BLaER1 treated with 17β-estradiol and CSF1 and Interleukin-3, amounts not matched to agents 10 nM and 100 nM (cell line): ENCODE measurements around the gene DAZL.

Source experiments
- H3K27ac ChIP-seq, 11 experiments: shearing (Covaris generic); formaldehyde crosslinking; 2 replicates each; pipeline ENCODE4 v1.8.1; 2022
- H3K27me3 ChIP-seq, 11 experiments: shearing (Covaris generic); formaldehyde crosslinking; 2 replicates each; pipeline ENCODE4 v1.8.1; 2022
- H3K36me3 ChIP-seq, 11 experiments: shearing (Covaris generic); formaldehyde crosslinking; 2 replicates each; pipeline ENCODE4 v1.8.1; 2022
- H3K4me1 ChIP-seq, 10 experiments: shearing (Covaris generic); formaldehyde crosslinking; 2 replicates each; pipeline ENCODE4 v1.8.1; 2022
- H3K4me2 ChIP-seq, 11 experiments: shearing (Covaris generic); formaldehyde crosslinking; 2 replicates each; pipeline ENCODE4 v1.8.1; 2022
- H3K4me3 ChIP-seq, 10 experiments: shearing (Covaris generic); formaldehyde crosslinking; 2 replicates each; pipeline ENCODE4 v1.8.1; 2022
- H3K9ac ChIP-seq, 11 experiments: shearing (Covaris generic); formaldehyde crosslinking; 2 replicates each; pipeline ENCODE4 v1.8.1; 2022
- H3K9me3 ChIP-seq, 11 experiments: shearing (Covaris generic); formaldehyde crosslinking; replicated peaks in 1 of 11; 2 replicates each; pipeline ENCODE4 v1.8.1; 2022
- H4K20me1 ChIP-seq, 11 experiments: shearing (Covaris generic); formaldehyde crosslinking; 2 replicates each; pipeline ENCODE4 v1.8.1; 2022
- Cebpa-rat ChIP-seq, 11 experiments: shearing (Covaris generic); IDR thresholded peaks; 2 replicates each; pipeline ENCODE4 v1.8.1; 2022

The DAZL gene

DNA sequence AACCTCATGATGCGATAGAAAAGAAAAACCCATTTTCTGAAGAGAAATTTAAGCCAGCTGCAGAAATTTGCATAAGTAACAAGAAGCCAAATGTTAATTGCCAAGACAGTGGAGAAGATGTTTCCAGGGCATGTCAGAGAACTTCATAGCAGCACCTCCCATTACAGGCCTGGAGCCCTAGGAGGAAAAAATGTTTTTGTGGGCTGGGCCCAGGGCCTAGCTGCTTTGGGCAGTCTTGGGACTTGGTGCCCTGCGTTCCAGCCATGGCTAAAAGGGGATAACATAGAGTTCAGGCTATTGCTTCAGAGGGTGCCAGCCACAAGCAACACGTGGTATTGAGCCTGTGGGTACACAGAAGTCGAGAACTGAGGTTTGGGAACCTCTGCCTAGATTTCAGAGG, 10.9 kb upstream of the DAZL start:
- Histone ChIP-seq H3K36me3 (no peaks in the 10 kb centered on the region), H3K9ac (no peak overlapping the region), H3K4me1 (peaks cover 0 to 19% (median 6%) of the 10 kb centered on the region in 10 experiments; a peak in 9 of 20 replicates), H3K27ac (no peak overlapping the region), H3K4me2 (no peak overlapping the region), H3K27me3 (no peaks in the 10 kb centered on the region), H3K9me3 (peaks cover 9 to 20% (median 17%) of the 10 kb centered on the region in 11 experiments), H4K20me1 (no peaks in the 10 kb centered on the region), H3K4me3 (no peak overlapping the region)
- TF ChIP-seq Cebpa-rat (IDR thresholded peaks at IDR 0.05): no peak

DNA sequence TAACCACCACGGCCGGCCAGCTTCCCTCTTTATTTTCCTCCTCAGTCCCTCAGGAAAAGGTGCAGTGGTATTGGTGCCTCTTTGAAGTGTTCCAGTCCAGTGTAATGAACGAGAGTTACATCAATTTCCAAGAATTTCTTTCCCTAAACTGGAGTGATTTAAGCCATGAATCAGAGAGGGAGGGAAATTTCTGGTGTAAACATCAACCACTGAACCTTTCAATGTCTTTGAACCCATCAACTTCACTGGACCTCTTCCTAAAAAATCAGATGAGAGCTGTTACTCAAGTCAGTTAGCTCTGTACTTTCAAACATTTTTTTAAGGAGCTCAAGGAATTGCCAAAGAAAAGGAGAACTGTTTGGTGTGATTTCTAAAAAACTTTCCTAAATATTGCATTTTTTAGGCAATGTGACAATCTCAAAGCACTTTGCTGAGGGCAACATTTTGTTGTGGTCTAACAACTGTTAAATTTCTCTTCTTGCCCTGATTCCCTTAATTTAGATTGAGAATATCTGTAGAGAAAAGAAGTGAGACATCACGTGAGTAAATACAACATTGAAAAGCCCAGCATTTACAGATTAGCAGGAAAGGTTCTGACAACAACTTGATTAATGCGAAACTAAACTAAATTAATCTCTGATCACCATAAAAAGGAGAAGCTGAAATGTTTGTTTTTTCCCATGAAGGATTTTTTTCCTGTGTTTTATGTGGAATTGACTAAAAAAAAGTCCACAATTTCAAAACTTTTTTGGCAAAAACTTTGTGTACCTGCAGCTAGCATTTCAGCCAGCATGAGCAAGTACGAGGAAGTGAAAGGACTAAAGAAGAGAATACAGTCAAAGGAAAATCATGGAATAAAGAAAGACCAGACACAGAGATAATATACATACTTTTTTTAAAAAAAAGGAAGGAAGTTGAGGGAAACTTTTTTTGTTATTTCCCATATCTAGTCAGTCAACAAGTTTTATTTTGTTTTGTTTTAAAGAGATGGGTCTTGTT, 9.1 kb upstream of the DAZL start:
- TF ChIP-seq Cebpa-rat (IDR thresholded peaks at IDR 0.05): no peak
- Histone ChIP-seq H3K4me3 (no peak overlapping the region), H3K4me2 (peak overlapping the region in 4 of 11 experiments; percentile 14 to 77 (median 56); a peak in 7 of 22 replicates), H3K9ac (no peak overlapping the region), H3K9me3 (peaks cover 9 to 20% (median 17%) of the 10 kb centered on the region in 11 experiments), H3K36me3 (no peaks in the 10 kb centered on the region), H3K4me1 (peaks cover 0 to 19% (median 6%) of the 10 kb centered on the region in 10 experiments; a peak in 9 of 20 replicates), H4K20me1 (no peaks in the 10 kb centered on the region), H3K27me3 (no peaks in the 10 kb centered on the region), H3K27ac (no peak overlapping the region)

DNA sequence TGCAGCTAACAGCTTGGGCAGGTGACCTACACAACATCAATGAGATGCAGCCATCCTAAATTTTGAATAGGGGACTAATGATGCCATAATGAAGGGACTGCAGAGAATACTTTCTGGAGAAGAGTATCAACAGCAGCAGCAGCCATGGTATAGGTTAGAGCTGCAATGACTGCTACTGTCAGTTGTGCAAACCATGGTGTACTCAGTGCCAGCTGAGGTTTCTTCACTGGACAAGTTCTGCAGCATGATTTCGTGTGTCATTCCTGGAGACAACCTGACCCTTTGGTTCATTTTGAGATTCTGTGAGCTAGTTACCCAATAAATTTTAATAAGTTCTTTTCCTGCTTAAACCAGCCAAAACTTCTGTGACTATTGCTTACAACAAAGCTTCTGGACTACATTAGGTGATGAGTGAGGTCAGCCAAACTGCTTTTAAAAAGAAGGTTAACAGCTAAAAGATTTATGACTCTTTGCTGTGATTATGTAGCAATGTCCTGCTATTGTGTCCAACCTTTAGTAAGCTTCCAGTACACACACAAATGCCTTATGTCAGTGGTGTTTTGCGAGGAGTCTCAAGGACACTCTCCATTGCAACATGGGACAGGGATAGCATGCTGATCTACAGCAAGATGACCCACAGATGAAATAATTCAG, 4.8 kb upstream of the DAZL start:
- no peaks in the 10 kb centered on the region for H4K20me1 ChIP-seq
- H3K4me2 ChIP-seq: no peak overlapping the region
- peaks cover 0 to 13% (median 4%) of the 10 kb centered on the region in 10 experiments; a peak in 9 of 20 replicates for H3K4me1 ChIP-seq
- no peak overlapping the region for H3K27ac ChIP-seq
- no peak overlapping the region for H3K9ac ChIP-seq
- H3K4me3 ChIP-seq: no peak overlapping the region
- no peaks in the 10 kb centered on the region for H3K36me3 ChIP-seq
- peaks cover 4 to 9% (median 5%) of the 10 kb centered on the region in 11 experiments; a peak in 18 of 22 replicates for H3K9me3 ChIP-seq
- TF ChIP-seq Cebpa-rat (IDR thresholded peaks at IDR 0.05): no peak
- H3K27me3 ChIP-seq: no peaks in the 10 kb centered on the region

DNA sequence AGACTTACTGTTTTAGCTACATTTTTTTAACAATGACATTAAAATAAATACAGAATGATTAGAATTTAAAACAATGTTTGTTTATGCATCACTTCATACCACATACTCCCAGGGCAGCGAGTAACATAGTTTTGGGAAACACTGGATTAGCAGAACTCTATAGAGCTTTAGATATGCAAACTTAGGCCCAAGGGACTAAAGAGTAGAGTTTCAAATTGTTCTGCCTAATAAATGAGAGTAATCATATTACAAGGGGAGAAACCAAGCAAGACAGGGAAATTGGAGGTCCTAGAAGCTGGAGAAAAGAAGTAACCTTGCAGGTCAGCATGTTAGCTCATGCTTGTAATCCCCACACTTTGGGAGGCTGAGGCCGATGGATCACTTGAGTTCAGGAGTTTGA, 3.6 kb upstream of the DAZL start:
- Histone ChIP-seq H3K4me2 (no peak overlapping the region), H3K9me3 (peaks cover 7 to 13% (median 9%) of the 10 kb centered on the region in 11 experiments; a peak in 18 of 22 replicates), H4K20me1 (no peaks in the 10 kb centered on the region), H3K9ac (no peak overlapping the region), H3K4me1 (peaks cover 0 to under 1% (median 0%) of the 10 kb centered on the region in 10 experiments; a peak in 2 of 20 replicates), H3K27ac (no peak overlapping the region), H3K27me3 (no peaks in the 10 kb centered on the region), H3K36me3 (no peaks in the 10 kb centered on the region), H3K4me3 (no peak overlapping the region)
- TF ChIP-seq Cebpa-rat (IDR thresholded peaks at IDR 0.05): no peak

DNA sequence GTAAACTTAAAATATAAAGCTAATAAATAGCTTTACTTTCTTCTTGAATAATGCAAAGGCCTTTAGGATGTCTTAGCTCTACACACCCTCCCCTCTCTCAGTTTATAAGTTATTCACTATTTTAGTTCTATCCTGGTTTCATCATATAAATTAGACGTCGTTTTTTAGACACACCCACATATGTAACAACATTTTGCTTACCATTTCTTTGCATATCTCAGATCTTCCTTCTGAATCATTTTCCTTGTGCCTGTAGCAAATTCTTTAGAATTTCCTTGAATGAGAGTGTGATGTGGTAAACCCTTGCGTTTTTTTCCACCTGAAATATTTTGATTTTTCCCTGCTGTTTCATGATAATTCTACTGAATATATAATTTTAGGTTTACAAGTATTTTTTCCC, 2.5 kb upstream of the DAZL start:
- peaks cover 7 to 13% (median 9%) of the 10 kb centered on the region in 11 experiments; a peak in 18 of 22 replicates for H3K9me3 ChIP-seq
- no peaks in the 10 kb centered on the region for H3K4me1 ChIP-seq
- H3K27me3 ChIP-seq: no peaks in the 10 kb centered on the region
- TF ChIP-seq Cebpa-rat (IDR thresholded peaks at IDR 0.05): no peak
- no peak overlapping the region for H3K27ac ChIP-seq
- no peak overlapping the region for H3K4me3 ChIP-seq
- no peaks in the 10 kb centered on the region for H4K20me1 ChIP-seq
- no peak overlapping the region for H3K9ac ChIP-seq
- H3K4me2 ChIP-seq: no peak overlapping the region
- H3K36me3 ChIP-seq: no peaks in the 10 kb centered on the region

DNA sequence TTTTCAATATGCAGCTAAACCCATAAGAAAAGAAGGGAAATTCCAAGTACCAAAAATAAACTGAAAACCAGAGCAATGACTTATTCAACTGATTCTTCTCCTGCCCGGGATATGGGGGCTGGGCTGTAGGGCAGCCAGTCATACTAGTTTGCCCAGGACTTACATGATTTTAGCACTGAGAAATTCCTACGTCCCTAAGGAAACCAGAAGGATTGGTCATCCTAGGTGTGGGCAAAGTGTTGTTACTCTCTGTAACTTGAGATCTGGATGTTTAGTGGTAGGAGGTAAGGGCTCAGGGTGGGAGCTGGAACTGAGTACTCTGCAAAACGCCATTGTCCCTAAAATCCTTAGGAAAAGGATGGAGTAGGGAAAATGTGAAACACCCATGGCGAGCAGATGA, 1.2 kb upstream of the DAZL start:
- Histone ChIP-seq H4K20me1 (no peaks in the 10 kb centered on the region), H3K9ac (no peak overlapping the region), H3K4me2 (no peak overlapping the region), H3K4me3 (no peak overlapping the region), H3K27me3 (no peaks in the 10 kb centered on the region), H3K36me3 (no peaks in the 10 kb centered on the region), H3K4me1 (no peaks in the 10 kb centered on the region), H3K27ac (no peak overlapping the region), H3K9me3 (peaks cover 7 to 13% (median 9%) of the 10 kb centered on the region in 11 experiments; a peak in 18 of 22 replicates)
- TF ChIP-seq Cebpa-rat (IDR thresholded peaks at IDR 0.05): no peak

DNA sequence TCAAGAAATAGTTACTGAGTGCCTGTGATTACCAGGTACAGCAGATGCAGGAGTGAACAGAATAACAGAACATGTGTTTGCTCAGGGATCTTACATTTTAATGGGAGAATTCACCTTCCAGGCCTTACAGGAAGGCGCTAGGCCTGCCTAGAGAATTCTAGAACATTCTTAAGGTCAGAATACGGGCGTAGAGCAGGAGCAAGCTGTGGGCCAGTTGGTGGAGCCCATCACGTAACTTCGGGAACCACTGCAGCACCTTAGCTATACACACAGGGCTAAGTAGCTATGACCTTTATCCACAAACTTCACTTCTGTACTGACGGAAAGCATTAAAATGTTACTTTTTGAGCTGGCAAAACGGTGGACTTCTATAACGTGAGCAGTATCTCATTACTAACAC, 743 bp upstream of the DAZL start:
- TF ChIP-seq Cebpa-rat (IDR thresholded peaks at IDR 0.05): no peak
- Histone ChIP-seq H3K9me3 (peaks cover 7 to 13% (median 9%) of the 10 kb centered on the region in 11 experiments; a peak in 18 of 22 replicates), H3K4me3 (no peak overlapping the region), H3K27ac (no peak overlapping the region), H4K20me1 (no peaks in the 10 kb centered on the region), H3K36me3 (no peaks in the 10 kb centered on the region), H3K4me2 (no peak overlapping the region), H3K9ac (no peak overlapping the region), H3K27me3 (no peaks in the 10 kb centered on the region), H3K4me1 (no peaks in the 10 kb centered on the region)

DNA sequence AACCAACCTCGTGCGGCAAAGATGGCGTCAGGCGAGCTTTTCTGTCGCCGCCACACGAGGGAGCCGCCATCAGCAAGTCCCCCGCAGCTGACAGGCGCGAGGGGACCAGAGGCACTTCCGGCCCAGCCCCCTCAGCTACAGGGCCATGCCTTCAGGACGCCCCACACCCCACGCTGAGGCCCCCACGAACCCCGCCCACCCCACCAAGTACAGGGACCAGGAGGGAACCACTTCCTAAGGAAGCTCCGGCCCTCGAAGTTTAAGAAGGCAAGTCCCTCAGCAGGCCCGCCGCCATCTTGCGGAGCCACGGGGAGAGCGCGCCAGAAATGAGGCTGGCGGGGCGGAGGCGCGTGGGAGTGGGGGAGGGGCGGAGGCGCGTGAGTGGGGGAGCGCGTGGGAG, 790 bp downstream of the DAZL start:
- no peaks in the 10 kb centered on the region for H3K27me3 ChIP-seq
- no peak overlapping the region for H3K4me2 ChIP-seq
- no peak for TF ChIP-seq Cebpa-rat (IDR thresholded peaks at IDR 0.05)
- H4K20me1 ChIP-seq: no peaks in the 10 kb centered on the region
- H3K36me3 ChIP-seq: no peaks in the 10 kb centered on the region
- H3K4me1 ChIP-seq: no peaks in the 10 kb centered on the region
- no peak overlapping the region for H3K9ac ChIP-seq
- H3K9me3 ChIP-seq: peaks cover 7 to 13% (median 9%) of the 10 kb centered on the region in 11 experiments; a peak in 18 of 22 replicates
- no peak overlapping the region for H3K27ac ChIP-seq
- no peak overlapping the region for H3K4me3 ChIP-seq

DNA sequence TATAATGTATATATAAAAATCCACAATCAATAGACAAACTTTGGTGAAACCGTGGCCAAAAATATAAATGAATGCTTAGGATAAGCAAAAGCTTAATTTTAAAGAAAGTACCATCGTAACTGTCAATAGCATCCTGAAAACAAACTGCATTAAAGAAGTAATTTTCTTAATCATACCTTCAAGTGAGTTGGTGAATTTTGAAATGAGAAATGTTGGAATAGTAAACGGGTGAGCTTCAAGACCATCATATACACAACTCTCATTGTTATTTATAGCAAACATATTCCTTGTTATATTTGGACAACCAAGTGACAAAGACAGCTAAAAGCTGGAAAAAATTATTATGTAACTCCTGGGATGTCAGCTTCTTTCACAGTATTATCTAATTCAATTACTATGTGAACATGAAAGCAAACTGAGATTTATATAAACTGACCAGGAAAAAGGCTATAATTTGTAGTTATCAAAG, 3.7 kb downstream of the DAZL start:
- H3K9ac ChIP-seq: no peak overlapping the region
- no peaks in the 10 kb centered on the region for H3K36me3 ChIP-seq
- peaks cover 7 to 13% (median 9%) of the 10 kb centered on the region in 11 experiments; a peak in 18 of 22 replicates for H3K9me3 ChIP-seq
- no peaks in the 10 kb centered on the region for H3K4me1 ChIP-seq
- no peak overlapping the region for H3K4me2 ChIP-seq
- no peak overlapping the region for H3K27ac ChIP-seq
- H3K4me3 ChIP-seq: no peak overlapping the region
- TF ChIP-seq Cebpa-rat (IDR thresholded peaks at IDR 0.05): no peak
- no peaks in the 10 kb centered on the region for H4K20me1 ChIP-seq
- no peaks in the 10 kb centered on the region for H3K27me3 ChIP-seq
